Fibroblast of skin of right biceps (primary cell): Measurements from ENCODE around the gene ADAMTS17.

ENCODE experiments used
- DNase-seq: peaks from one replicate; pipeline ENCODE4 v3.0.0-alpha.2; 2013

Gene ADAMTS17

GRCh38 chr15:100275641-100276040 is 66.1 kb downstream of the ADAMTS17 start:
- no peak for DNase-seq

GRCh38 chr15:100269831-100270230 is 71.9 kb downstream of the ADAMTS17 start:
- no peak for DNase-seq

- no peak for DNase-seq
Measured at GRCh38 chr15:100266166-100266565, 75.6 kb downstream of the ADAMTS17 start.

GRCh38 chr15:100265641-100266035 is 76.1 kb downstream of the ADAMTS17 start:
- no peak for DNase-seq

- DNase-seq: no peak
Measured at GRCh38 chr15:100264994-100265640, 76.7 kb downstream of the ADAMTS17 start.

GRCh38 chr15:100263721-100264455 is 77.9 kb downstream of the ADAMTS17 start:
- DNase-seq: no peak

GRCh38 chr15:100263031-100263430 is 78.7 kb downstream of the ADAMTS17 start:
- no peak for DNase-seq

GRCh38 chr15:100261302-100262240 is 80.2 kb downstream of the ADAMTS17 start:
- DNase-seq: no peak

- DNase-seq: no peak
Measured at GRCh38 chr15:100259266-100259665, 82.5 kb downstream of the ADAMTS17 start.

GRCh38 chr15:100256970-100257650 is 84.7 kb downstream of the ADAMTS17 start:
- DNase-seq: no peak

GRCh38 chr15:100256101-100256969 is 85.4 kb downstream of the ADAMTS17 start:
- DNase-seq: no peak

- DNase-seq: no peak
Measured at GRCh38 chr15:100255644-100256043, 86.1 kb downstream of the ADAMTS17 start.

- DNase-seq: no peak
Measured at GRCh38 chr15:100254691-100255090, 87.1 kb downstream of the ADAMTS17 start.

GRCh38 chr15:100254285-100254684 is 87.5 kb downstream of the ADAMTS17 start:
- DNase-seq: no peak

- DNase-seq: no peak
Measured at GRCh38 chr15:100253640-100254039, 88.1 kb downstream of the ADAMTS17 start.

GRCh38 chr15:100252779-100253417 is 88.9 kb downstream of the ADAMTS17 start:
- no peak for DNase-seq

GRCh38 chr15:100252359-100252758 is 89.4 kb downstream of the ADAMTS17 start:
- no peak for DNase-seq

GRCh38 chr15:100250176-100250800 is 91.5 kb downstream of the ADAMTS17 start:
- DNase-seq: no peak

- DNase-seq: no peak
Measured at GRCh38 chr15:100249096-100249815, 92.5 kb downstream of the ADAMTS17 start.

GRCh38 chr15:100248236-100248635 is 93.5 kb downstream of the ADAMTS17 start:
- no peak for DNase-seq
